SK-N-SH (cell line): Measurements from ENCODE around the gene STAT5B.

Source experiments
- CTCF ChIP-seq: fragments of 200-600 bp; sonication (generic); IDR thresholded peaks from 2 replicates; pipeline ENCODE4 v1.6.1; 2017; ENCODE audit warnings: antibody characterized with exemption, mild to moderate bottlenecking, moderate library complexity
- EP300 ChIP-seq, 2 experiments: IDR thresholded peaks; 2 replicates each; pipeline versions ENCODE4 v1.4.0 to v1.6.1; 2012; ENCODE audit warnings: borderline replicate concordance in 1 of 2, low read depth in 1 of 2, low read length in 1 of 2
- NRF1 ChIP-seq: IDR thresholded peaks from 2 replicates; pipeline ENCODE4 v1.6.1; 2012; ENCODE audit warnings: low read depth, mild to moderate bottlenecking, low read length
- POLR2AphosphoS5 ChIP-seq: IDR thresholded peaks from 2 replicates; pipeline ENCODE4 v1.6.1; 2012; ENCODE audit warnings: low read depth, low read length
- TAF1 ChIP-seq: IDR thresholded peaks from 2 replicates; pipeline ENCODE4 v1.6.1; 2012; ENCODE audit warnings: low read depth, mild to moderate bottlenecking, low read length, moderate library complexity, borderline replicate concordance
- TCF12 ChIP-seq: IDR thresholded peaks from 2 replicates; pipeline ENCODE4 v1.4.0; 2012
- TF ChIP-seq, protein P1 (sequence below): IDR thresholded peaks from 2 replicates; pipeline ENCODE4 v1.6.1; 2012; ENCODE audit warnings: mild to moderate bottlenecking, low read depth, low read length, moderate library complexity

DNA sequence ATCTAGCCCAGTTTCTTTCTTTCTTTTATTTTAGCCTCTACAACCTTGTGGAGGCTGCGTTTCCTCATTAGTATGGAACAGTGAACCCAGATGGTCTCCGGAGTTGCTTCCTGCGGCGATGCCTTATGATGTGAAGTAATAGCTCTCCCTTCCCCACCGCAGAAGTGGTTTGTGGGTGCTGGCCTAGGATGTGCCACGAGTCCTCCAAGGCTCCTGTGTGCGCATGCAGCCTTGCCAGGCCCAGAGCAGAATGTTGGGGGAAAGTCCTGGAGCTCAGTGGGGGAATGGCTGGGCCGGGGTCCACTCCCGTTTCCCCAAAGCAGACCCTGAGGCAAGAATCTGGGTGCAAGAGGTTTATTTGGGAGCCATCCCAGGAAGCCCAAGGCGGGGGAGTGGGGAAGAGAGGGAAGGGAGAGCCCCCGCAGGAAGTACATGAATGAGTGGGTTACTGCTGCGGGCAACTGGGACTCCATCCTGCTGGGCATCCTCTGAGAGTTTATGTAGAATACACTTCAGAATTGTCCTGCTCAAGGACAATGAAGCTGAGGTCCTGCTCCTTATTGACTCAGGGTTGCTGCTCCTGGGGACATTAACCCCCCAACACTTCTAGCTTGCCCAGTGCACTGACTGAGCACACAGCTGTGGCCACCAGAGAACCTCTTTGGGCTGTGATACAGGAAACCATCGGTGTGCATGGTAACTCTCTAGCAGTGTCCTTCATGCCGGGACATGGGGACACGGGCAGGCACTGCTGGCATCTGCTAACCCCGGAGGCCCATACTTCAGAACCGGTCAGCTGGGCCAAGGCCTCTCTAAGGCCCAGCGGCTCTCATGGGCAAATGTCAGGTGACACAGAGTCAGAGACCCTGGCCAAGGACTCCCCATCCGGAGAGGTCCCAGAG, 87.2 kb downstream of the STAT5B start:
- TF ChIP-seq CTCF (no peak), POLR2AphosphoS5 (no peak), EP300 (IDR thresholded peaks at IDR 0.05; ENCODE audit: borderline replicate concordance in 1 of 2, low read depth in 1 of 2, low read length in 1 of 2) (no peak), TAF1 (no peak), NRF1 (no peak), TCF12 (no peak)
- TF ChIP-seq, protein P1, sequence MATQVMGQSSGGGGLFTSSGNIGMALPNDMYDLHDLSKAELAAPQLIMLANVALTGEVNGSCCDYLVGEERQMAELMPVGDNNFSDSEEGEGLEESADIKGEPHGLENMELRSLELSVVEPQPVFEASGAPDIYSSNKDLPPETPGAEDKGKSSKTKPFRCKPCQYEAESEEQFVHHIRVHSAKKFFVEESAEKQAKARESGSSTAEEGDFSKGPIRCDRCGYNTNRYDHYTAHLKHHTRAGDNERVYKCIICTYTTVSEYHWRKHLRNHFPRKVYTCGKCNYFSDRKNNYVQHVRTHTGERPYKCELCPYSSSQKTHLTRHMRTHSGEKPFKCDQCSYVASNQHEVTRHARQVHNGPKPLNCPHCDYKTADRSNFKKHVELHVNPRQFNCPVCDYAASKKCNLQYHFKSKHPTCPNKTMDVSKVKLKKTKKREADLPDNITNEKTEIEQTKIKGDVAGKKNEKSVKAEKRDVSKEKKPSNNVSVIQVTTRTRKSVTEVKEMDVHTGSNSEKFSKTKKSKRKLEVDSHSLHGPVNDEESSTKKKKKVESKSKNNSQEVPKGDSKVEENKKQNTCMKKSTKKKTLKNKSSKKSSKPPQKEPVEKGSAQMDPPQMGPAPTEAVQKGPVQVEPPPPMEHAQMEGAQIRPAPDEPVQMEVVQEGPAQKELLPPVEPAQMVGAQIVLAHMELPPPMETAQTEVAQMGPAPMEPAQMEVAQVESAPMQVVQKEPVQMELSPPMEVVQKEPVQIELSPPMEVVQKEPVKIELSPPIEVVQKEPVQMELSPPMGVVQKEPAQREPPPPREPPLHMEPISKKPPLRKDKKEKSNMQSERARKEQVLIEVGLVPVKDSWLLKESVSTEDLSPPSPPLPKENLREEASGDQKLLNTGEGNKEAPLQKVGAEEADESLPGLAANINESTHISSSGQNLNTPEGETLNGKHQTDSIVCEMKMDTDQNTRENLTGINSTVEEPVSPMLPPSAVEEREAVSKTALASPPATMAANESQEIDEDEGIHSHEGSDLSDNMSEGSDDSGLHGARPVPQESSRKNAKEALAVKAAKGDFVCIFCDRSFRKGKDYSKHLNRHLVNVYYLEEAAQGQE: no peak
